ENCODE results near the gene SCFD2.
"Not testable (repeated sequence)": the region's sequence is repeated elsewhere in the genome, so short reads cannot be mapped to it uniquely, and the experiment has no call there.

Gene SCFD2

DNA sequence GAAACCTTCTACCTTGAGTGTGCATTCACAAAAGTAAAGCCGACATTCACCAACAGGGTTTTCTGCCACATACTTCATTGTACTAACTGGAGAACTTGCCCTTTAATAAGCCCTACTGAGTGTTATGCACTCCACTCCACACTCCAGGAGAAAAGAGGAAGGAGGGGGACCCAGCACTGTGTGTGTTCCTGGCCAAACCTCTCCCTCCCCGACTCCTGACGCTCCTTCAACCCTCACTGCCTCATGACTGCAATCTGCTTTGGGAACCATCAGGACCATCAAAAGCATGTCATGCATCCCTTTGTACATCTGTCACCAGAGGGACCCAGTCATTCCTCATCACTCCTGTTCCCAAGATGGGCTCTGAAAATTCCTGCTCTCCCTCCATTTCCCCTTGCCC is 360.1 kb downstream of the SCFD2 start:
- no peak for DNase-seq

DNA sequence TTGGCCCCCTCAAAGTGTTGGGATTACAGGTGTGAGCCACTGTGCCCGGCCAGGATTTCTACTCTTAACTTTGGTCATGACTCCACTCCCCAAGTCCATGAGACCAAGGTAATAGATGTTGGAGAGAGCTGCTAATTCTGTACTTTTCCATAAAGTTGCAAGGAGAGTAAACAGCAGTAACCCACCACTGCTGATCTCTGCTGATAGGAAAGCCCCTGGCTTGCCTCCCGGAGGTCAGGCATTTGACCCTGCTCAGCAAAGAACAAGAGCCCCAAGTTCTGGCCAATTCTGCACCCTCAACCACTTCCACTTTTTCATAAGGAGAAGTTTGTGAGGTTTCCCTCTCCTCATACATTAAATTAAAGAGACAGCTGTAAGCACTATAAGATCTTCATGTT is 360.7 kb downstream of the SCFD2 start:
- DNase-seq, result no peak

DNA sequence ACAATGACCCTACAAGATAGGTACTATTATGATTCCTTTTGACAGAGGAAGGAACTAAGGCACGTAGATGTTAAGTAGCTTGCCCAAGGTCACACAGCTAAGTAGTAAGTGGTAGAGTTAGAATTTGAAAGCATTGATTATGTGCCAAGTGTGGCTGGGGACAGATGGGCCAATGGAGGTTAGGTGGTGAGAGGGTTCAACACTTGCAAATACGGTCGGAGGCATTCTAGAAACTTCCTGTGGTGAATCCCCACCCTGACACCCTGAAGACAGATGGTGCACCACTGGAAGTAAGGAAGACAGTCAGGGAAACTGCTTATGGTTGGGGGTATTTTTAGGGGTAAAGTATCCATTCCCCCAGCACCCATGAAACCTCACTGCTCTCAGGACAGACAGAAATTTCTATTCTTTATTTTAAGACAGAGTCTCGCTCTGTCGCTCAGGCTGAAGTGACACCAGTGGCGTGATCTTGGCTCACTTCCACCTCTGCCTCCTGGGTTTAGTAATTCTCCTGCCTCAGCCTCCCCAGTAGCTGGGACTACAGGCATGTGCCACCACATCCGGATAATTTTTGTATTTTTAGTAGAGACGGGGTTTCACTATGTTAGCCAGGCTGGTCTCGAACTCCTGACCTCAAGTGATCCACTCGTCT is 361.2 kb downstream of the SCFD2 start:
- DNase-seq, result no peak

DNA sequence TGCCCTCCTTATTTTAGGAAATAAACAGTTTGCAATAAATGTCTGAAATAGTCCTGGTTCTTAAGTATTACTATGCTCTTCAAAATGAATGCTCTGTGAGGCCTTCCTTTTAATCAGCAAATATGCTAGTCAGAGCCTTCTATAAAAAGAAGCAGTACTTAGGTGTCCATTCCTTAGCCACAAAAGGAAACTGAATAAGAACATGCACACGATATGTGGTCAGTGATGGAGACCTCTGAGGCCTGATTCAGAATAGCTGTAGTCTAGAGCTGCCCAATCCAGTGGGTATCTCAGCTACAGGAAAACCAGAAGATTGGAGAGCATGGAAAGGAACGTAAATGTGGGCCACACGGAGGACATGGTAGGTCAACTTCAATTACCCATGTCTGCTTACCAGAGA is 361.9 kb downstream of the SCFD2 start:
- DNase-seq, result no peak

DNA sequence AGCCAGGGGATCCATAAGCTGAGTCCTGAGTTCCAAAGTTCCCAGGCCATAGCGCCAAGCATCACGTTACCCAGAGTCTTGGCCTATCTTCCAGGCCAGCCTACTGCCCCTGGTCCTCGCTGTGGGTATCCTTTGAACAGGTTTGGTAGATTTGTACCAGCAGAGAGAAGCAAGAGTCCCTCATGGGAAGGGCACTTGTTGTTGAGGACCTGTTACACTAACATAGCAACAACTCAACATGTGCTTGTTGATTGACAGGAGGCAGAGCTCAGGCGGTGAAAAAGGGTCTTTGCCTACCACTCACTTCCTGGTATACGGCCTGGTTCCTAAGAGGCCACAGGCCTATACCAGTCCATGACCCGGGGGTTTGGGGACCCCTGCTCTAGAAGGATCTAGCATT is 365.3 kb downstream of the SCFD2 start:
- DNase-seq, result no peak

DNA sequence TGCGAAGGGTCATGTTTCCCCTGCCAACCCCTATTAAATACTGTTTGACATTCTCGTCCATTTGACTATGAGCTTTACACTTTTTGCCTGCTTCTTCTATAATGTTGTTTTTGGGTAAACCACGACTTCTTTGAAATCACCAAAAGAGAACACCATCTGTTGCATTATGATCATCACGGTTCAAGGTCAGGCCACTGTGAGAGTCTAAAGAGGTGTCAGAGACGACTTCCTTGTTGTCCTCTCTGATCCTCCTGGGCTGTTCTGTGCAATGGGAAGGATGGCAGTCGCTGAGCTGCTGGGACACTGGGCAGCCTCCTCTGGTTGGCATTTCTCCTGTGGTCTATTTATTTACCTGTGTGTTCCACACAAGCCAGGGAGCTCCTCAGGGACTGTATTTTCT is 366.2 kb downstream of the SCFD2 start:
- DNase-seq, result no peak

DNA sequence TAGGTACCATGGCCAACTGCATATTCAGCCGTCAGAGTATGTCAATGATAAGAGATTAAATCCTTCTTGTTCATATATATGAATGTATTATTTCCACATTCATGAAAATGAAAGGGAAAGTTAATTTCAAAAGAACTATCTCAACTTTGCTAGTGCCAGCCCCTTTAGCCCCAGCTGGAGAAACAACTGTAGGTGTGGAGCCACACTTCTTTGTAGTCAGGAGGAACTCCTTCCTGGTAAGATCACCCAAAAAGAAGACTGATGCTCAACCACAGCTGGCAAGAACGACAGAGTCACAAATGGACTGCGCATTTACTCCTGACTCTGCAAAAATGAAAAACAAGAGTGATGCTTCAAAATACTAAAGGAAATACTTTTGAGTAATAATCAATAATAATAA is 367.4 kb downstream of the SCFD2 start:
- DNase-seq, result no peak

DNA sequence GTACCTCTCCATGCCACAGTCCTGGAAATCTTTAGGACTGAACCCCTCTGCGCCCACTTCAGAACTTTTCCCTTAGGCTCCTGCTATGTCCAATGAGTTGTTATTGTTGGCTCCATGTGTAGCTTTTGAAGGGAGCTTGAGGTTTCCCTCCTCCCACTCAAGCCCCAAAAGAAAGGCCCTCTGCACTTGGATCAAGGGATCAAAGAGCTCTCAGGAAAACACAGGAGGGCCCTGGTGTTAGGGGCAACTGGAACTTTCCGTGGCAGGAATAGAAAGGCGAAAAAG is 368.8 kb downstream of the SCFD2 start:
- DNase-seq, result no peak

DNA sequence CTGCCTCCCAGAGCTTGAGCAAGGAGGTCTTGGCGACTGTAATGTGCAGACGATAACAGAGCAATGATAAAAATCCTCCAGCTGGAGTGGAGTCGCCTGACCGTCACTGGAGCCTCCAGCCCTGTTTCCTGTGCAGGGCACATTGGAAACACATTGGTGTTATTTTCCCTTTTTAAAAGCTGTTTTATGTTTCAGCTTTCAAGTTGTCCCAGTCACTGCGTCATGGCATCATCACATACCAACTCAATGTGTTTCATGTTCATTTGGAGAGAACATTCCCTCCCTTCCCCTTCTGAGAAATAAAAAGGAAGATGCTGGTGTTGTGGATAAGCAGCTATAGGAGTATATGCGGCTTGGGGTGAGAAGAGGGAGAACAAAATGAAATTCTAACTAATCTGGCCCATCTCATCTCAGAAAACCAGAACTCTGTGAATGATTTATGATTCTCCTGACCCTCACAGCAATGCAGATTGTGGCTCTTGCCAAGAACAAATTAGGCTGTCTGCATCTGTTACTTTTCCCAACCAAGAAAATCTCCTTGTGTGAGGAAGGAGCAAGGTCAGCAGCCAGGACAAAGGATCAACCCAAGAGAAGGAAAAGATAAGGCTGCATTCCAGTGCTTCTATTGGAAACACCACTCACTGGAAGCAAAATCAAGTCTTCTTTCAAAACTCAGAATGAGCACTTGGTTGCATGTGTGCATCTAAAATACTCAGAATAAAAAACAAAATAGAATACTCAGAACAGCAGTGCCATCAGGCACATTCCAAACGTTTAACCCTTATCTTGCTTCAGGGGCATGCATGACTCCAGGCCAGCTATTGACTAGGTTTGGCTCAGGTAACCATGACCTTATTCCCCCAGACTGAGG is 369.4 kb downstream of the SCFD2 start:
- no peak for DNase-seq

DNA sequence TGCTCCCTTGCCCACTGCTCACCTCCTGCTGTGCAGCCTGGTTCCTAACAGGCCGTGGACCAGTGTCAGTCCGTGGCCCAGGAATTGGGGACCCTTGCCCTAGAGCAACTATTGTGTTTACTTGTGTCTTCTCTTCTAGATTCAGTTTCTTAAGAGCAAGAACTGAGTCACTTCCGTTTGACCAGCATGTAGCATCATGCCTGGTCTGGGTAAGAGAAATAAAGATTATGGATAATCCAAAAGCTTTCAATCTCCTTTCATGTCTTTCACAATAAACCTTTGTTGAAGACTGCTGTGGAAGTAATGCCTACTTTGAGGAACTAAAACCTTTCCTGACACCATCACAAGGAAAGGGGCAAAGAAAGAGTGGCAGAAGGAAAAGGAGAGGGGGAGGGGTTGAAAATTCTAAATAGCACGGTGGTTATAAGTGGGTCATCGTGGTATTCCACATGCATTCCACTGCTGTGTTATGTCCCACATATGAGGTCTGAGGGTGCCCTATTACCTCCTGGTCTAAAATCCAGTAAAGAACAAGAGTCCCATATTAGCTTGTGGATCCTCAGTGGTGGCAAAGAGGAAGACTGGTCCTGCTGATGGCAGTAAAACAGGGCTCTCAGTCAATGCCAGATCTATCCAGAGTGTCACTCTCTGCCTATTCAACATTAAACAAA is 370.4 kb downstream of the SCFD2 start:
- DNase-seq, result no peak

DNA sequence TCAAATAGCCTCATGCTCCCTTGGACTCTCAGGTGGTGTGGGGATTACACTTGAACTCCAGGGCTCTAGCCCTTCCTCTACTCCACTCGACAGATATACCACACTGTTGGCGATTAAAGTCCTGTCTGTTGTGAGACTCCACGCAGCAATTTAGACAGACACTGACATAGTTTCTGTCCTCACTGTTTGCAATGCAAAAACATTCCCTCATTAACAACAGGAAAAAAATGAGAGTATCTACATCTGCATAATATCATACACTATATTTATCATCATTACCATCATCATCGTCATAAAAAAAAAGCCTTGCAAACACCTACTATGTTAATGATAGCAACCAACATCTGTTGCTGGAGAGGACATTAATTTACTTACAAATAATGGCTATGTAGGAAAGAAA is 371.3 kb downstream of the SCFD2 start:
- DNase-seq, result no peak

DNA sequence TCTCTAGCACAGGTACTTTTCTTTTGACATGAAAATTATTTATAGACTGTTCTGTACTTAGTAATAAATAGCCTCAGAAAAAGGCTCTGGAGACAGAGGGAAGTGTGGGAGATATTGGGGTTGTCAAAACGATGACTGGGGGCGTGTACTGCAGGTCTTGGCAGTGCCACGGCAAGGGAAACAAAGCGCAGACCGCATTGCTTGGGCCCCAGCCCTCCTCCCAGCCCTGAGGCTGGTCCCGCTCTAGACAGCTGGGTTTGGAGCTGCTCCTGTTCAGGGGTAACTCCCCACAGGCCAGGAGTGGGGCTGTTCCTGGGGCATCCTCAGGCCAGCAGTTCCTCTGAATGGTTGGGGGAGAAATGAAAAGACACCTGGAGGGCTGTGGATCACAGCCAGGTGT is 372.1 kb downstream of the SCFD2 start:
- DNase-seq, result no peak

DNA sequence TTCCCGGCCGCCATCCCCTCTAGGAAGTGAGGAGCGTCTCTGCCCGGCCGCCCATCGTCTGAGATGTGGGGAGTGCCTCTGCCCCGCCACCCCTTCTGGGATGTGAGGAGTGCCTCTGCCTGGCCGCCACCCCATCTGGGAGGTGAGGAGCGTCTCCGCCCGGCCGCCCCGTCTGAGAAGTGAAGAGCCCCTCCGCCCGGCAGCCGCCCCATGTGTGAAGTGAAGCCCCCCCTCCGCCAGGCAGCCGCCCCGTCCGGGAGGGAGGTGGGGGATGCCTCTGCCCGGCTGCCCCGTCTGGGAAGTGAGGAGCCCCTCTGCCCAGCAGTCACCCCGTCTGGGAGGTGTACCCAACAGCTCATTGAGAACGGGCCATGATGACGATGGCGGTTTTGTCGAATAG is 373.3 kb downstream of the SCFD2 start:
- not testable (repeated sequence) for DNase-seq

DNA sequence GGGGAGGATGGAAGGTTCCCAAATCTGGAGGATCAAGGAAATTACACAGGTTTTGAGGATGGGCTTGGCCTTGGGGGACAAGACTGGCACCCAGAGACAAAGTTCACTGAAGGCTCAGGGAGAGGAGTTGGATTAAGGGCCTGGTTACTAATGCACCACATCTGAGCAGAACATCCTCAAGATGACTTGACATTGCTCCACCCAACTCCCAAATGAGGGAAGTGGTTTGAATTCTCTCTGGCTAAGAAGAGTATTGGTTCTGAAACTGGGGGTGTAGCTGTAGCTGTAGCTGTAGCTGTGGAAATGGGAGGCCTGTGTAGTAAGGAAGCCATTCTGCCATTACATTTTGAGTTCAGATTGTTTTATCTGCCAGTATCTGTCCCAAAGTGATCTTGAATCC is 374.4 kb downstream of the SCFD2 start:
- no peak for DNase-seq

DNA sequence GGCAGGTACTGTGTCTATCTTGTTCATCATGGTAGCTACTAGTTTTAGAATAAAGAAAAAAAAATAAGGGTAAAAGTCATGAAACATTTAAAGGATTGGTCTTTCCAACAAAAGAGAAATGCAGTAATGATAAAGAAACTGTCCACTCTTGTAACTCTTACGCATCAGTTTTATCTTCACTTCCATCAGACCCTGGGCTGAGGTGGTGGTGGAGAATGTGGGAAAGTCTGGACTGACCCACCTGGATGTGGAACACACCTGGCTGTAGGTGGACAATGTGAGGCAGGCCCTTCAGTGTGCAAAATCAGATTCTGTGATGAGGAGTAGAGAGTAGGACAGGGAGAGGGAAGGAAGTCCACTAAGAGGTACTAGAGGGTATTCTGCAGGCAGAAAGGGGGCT is 375.2 kb downstream of the SCFD2 start:
- no peak for DNase-seq

DNA sequence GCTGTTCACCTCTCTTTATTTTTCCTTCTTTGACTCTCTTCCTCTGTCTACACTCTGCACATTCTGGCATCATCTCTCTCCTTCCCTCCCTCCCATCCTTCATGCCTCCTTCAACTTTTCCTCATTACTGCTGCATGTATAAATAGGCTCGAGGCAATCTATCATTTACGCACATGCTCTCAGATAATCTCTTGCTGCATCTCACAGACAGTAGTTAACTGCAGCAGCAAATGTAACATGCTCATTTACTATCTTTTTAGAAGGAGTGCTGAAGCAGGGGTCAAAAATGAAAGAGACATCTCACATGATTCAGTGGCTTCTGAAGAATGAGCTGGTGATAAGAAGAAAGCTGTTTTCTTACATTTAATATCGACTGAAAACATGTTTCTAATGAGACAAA is 376.0 kb downstream of the SCFD2 start:
- DNase-seq, result no peak

DNA sequence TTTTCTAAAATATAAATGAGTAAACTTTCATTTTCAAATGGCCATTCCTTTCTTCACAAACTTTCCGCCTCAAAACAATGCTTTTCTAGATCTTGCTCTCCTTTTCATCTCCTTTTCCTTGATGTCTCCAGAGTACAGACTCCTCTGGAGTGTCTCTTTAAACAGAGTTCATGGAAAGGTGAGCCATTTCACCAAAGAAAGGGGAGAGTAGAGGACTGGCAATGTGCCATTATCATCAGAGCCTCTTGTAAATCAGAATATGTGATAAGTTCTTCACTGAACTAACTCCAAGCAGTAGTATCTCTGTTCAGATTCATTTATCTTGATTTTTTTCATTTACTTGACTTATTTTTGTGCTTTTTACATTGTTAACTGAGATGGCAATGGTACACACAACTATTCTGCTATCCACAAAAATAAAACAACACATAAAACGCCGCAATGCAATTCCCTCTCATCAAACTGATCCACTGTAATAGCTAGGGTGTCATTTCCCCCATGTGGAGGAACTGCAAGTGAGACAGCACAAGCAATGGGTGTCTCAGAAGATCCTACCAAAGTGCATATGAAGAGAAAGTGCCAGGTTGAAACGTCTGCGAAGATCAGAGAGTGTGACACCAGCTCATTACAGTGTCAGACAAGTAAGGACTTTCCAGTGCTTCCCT is 378.3 kb downstream of the SCFD2 start:
- no peak for DNase-seq

DNA sequence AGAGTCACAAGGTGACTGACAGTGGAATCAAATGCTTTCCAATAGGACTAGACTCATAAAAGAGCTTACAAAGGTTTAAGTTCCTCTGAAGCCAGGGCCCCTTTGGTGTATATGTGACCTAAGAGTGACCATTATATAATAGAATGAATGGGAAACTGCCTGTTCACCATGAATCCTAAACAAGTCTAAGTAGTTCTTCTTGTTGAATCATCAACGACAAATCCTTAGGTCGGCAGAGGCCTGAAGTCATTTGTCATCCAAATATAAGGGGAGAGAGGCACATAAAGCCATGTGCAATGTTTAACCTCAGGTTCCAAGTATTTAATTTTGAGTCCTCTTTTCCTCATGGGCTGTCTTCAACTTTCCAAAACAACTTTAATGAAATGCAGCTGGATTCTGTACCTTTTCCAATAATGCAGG is 381.4 kb downstream of the SCFD2 start:
- no peak for DNase-seq

DNA sequence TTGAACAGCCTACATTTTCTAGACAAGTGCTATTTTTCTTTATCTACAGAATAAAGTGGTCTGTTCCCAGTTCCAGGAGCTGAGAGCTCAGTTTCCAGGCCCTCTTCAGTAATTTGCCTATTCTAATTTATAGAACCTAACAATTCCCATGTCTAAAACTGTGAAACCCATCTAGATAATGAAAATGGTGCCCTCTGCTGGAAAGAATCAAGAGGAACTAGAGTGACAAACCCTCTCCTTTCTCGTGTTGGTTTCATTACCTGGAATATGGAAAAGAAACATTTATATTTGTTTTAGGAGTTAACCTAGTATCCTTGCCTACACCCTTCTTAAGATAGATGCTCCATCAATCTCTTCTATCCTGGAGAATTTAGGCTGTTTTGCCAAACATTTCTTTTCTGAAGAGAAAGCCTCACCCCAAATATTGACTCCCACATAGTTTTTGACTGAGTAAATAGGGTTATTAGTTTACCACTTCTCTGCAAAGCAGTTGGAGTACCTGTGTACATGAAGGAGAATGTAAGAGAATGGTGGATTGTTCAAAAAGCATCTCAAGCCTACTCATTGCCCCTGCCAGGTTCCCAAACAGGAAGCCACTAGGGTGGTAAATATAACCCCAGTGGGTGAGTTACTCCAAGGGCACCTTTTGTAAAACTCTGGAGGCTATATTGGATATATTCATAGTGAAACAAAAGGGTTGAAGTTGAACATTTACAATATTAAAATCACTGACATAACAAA is 382.1 kb downstream of the SCFD2 start:
- peak; percentile 48 for DNase-seq

DNA sequence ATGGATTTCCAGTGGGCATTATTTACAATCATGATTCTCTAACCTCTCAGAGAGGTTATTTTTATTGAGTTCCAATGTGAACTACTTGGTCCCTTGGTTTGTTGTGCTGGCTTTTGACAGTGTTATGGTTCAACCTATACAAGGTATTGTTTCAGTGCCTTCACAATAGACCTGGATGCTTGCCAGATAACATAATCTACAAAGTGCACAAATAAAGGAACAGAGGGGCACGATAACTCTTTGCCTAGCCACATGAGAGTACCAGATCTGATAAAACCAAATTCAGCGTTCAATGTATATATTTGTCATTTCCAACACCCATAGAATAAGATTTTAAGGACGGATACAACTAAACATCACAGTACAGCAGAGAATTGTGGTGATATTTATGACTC is 382.9 kb downstream of the SCFD2 start:
- DNase-seq, result no peak

DNA sequence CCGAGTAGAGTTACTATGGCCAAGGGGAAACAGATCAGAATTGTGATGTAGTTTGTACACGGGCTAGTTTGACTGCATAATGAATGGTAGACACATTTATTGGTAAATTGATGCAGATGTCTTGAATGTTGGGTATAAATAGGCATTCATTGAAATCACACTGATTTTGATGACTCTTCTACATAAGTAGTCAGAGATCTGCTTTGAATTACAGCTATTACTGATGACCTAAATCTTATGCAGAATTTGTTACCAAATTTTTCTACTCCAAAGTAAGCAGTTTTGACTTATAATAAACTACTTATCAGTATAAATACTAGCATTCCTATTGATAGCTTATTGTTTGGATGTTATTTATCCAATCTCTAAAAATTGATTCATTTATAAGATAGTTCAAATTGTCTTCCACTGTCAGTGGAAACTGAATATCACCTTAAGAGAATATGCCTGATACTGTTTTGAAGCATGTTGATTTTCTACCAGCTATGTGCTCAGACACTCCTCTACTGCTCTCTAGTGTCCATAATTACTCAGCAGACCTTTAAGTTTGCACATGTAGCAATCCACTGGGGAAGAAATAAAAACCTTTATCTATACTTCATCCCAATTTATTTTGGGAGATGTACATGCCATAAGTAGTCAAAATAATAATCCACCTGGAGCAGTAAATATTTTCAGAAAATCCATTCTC is 383.5 kb downstream of the SCFD2 start:
- DNase-seq, result peak; percentile 32

DNA sequence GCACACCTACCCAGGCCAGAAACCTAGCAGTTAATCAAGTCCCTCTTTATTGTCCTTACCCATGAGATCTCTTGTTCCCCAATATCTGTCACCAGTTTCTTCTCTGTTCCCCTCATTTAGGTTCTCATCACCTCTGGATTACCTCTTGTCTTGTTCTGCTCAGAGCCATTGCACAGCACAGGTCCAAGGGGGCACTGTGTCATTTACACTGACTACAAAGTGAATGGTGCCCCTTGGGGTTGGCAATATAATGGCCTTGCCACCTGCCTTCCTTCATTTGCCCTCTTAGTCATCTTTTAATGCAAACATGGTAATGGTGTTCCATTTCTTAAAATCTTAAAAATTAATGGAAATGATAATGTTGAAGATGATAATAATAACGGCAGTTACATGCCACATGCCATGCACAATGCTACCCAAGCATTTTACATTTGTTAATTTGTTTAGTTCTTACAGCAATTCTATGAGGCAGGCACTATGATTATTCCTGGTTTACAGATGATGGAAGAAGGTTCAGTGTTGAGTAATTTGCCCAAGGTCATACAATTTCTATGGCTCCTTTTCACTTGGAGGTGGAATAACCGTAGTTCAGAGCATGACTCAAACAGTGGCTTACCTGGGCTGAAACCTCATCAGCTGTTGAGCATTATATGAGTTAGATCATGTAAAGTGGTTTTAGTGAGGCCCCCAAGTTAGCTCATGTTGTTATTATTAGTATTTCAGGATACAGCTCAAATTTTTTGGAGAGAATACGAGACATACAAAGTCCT is 385.9 kb downstream of the SCFD2 start:
- DNase-seq, result no peak
